GM12873 (cell line): ENCODE measurements around the gene FMNL2.

Experiments used
- TF ChIP-seq, protein P1 (sequence below): IDR thresholded peaks from 2 replicates; pipeline ENCODE4 v1.5.1; 2012; ENCODE audit warnings: low read depth, mild to moderate bottlenecking, moderate library complexity, low read length, control low read depth; ENCODE audit not compliant: insufficient read depth; ENCODE audit errors: missing control alignments

The FMNL2 gene

DNA sequence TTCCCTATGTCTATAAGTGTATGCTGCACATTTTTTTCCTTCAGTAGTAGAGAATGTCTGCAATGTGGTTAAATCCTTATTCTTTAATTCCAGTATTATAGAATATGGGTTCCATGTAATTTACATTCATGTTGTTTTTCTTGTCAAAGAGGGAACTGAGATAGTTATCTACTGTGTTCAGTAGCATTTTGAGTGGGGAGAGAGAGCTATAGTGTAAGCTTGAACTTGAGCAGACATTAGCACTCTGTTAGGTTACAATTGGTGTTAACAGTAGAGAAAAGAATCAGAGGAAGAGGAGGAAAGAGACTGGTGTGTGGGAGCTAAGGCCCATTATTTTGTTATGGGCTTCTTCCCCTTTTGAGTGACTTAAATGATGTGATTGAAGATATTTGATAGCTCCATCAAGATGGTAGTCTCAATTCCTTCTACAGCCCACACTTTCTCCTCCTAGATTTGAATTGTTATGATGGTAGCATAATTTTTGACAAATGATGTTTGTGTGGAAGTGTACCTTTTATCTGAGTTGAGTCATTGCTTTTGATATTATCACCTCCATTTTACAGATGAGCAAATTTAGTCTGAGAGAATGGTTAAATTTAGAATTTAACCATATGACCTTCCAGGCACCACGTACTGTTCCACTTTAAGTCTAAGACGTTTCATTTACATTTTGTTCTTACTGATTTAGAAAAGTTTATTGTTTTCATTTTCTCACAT, 71.3 kb downstream of the FMNL2 start:
- TF ChIP-seq, protein P1, sequence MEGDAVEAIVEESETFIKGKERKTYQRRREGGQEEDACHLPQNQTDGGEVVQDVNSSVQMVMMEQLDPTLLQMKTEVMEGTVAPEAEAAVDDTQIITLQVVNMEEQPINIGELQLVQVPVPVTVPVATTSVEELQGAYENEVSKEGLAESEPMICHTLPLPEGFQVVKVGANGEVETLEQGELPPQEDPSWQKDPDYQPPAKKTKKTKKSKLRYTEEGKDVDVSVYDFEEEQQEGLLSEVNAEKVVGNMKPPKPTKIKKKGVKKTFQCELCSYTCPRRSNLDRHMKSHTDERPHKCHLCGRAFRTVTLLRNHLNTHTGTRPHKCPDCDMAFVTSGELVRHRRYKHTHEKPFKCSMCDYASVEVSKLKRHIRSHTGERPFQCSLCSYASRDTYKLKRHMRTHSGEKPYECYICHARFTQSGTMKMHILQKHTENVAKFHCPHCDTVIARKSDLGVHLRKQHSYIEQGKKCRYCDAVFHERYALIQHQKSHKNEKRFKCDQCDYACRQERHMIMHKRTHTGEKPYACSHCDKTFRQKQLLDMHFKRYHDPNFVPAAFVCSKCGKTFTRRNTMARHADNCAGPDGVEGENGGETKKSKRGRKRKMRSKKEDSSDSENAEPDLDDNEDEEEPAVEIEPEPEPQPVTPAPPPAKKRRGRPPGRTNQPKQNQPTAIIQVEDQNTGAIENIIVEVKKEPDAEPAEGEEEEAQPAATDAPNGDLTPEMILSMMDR = no peak

DNA sequence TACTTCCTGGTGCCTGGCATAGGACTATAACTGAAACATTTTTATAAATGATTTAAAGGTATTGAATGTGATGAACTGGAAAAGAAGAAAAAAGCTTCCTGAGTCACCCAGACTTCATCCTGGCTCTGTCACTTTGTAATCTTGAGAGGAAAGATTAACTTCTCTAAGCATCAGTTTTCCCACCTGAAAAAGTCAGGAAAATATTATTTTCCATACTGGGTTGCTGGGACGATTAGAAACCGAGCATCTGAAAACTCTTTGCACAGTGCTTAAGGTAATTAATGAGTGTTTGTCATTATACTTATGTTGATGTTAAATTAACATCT, 71.8 kb downstream of the FMNL2 start:
- TF ChIP-seq, protein P1 = no peak

DNA sequence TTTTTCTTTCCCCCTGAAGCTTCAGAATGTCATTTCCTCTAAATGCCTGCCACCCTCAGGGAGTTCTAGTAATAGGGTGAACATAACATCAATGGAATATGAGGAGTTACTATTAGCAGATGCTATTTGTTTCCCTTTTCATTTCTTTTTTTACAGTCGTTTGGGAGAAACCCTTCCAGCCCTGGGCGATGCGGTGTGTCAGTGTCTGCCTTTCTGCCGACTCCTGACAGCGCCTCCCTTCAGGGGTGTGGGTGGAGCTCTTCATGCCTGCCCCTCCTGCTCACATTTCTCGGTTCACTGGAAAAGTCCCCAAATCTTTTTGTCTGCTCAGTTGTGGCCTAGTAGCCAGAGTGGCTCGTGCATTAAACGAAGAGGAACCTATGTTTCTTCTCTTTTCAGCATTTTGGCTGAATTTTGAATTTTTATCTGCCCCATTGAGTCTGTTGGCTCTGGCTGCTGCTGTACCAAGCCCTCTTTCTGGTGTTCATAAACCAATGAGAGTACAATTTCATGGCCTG, 72.3 kb downstream of the FMNL2 start:
- TF ChIP-seq, protein P1 = no peak

DNA sequence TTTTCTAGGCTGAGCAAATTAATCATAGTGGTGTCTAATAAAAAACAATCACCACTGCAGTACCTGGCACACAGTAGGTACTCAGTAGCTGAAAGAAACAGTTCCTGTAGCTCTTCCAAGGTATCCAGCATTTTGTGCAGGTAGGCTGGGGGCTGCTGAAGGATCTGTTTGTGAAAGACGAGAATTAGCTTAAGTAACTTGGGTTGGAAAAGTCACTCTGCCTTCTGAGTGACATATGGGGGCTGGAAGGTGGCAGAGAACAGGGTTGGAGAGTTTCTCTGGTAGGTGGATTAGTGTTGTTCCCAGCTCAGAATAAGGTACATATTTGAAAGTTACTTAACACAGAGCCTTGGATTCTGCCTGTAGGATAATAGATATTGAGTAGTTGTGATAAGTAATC, 72.8 kb downstream of the FMNL2 start:
- TF ChIP-seq, protein P1 = no peak

DNA sequence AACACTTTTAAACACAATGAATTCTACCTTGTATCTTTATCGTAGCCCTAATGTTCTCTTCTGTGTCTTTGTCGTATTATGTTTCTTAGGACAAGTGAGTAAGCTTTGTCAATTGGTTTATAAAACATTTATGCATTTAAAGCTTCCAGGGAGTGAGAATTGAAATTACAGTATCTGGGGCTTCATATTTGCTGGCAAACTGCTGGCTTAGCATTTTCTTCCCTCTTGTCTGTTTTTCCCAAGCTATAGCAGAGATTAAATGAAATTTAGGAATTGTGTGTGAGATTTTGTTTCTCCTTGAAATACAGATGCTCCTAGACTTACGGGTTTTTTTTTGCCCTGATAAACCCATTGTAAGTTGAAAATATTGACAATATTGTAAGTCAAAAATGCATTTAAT, 73.3 kb downstream of the FMNL2 start:
- TF ChIP-seq, protein P1 = no peak

DNA sequence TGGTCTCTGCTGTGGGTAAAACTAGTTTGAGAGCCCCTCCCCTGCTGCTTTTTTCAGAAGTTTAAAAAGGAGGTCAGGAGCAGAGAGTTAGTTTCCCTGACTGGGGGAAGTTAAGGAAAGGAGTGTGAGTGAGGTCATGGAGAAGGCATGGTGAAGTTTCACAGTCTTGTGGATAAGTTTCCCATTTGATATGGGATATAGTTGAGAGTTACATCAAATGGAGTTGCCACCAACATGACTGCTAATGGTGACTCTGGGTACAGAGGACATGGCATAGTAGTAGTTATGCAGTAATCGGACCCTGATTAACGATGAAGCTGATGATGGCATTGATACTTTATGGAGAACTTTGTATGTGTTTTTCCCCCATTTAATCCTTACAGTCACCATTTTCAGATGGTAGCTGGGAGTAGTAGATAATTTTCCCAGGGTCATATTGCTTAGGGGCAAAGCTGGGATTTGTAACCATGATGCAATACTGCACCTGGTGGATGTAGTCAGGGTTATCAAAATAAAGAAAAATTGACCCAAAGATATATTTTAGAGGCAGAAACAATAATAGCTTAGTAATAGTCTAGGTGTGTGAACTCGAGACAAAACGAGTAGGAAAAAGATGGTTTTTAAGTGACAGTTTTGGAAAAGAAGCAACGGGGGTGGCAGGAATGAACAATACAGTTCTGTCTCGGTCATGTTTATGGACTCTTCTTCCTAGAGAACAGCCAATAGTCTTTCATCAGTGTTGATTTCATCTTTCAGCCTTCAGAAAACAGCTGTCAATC, 74.6 kb downstream of the FMNL2 start:
- TF ChIP-seq, protein P1 = no peak

DNA sequence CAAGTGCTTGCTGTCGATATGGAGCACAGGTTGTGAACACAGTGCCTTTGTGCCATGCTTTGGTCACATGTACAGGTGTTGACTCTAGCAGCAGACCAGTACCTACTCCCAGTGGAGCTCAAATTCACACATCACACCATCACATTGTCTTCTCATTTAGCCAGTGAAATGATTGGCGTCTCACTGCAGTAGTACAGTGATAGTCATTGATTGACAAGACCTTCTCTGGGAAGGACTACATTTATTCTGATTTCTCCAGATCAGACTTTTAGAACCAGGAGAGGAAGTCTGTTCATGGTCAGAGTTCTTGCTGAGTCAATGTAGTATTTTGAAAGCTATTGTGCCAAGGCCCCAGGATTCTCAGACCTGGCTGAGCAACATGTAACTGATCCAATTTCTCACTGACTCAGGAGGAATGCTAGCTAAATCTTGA, 75.2 kb downstream of the FMNL2 start:
- TF ChIP-seq, protein P1 = no peak
